ENCODE measurements around the gene IDUA. TPM values are rescaled to one million over a fixed set of nuclear protein-coding genes. Genes with fewer than 3 reads are reported as not detected.
A peak's percentile ranks its signal among the peaks of the same experiment; 100 is the strongest.

Gene IDUA
- total RNA-seq, 1 donor from 2014 or later = 3.4 TPM

- no peak for DNase-seq (ENCODE audit: low spot score)
Observed at GRCh38 chr4:1030559-1030958, 43.7 kb downstream of the IDUA start.

GRCh38 chr4:1031346-1031745, 44.5 kb downstream of the IDUA start:
- no peak for DNase-seq (ENCODE audit: low spot score)

DNA sequence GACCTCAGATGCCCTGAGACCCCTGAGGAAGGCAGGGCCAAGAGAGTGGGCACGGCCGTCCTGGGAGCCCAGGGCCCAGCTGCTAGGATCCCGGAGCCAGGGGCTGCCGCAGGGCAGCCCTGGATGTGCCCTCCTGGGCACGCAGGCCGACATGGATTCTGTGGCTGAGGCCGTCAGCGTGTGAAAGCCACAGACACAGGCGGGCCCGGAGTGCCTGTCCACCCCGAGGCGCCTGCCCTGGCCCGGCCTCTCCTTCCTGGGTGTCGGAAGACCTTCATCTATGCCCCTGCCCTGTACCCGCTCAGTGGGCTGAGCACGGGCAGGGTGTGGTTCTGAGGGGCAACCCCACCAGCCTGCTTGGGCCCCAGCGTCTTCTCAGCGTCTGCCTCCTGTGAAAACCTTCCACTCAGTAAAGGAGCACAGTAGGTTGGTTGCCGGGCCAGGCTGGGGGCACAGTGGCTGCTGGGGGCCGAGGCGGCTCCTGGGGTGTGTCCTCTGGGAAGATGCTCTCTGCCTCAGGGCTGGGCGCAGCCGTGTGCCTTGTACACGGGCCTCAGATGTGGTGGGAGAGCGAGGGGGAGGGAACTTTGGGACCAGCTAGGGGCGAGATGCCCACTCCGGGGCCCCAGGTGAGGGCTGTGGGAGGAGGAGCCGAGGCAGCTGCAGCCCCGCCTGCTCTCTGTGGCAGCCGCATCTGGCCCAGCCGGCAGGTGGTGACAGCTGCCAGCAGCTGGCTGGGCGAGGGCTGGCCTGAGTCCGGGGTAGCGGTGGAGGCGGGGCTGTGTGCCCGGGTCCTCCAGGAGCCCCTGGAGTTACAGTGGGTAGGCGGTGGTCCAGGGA, 45.3 kb downstream of the IDUA start:
- DNase-seq (ENCODE audit: low spot score) = no peak

DNA sequence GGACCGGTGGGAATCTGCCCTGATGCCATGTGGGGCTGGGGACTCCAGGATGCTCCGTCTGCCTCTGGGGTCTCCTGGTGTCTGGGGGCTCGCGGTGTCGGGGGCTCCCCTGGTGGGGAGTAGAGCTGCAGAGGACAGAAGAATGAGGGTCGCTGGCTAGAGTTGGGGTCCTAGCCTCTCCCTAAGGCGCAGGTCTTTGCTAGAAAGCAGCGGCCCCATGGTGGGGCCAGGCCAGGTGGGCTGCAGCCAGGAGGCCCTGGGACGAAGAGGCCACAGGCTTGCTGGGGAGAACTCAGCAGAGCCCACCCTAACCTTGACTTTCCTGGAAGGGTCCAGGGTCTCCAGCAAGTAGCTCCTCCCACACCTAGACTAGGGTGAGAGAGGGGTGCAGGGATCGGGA, 46.0 kb downstream of the IDUA start:
- no peak for DNase-seq (ENCODE audit: low spot score)

DNA sequence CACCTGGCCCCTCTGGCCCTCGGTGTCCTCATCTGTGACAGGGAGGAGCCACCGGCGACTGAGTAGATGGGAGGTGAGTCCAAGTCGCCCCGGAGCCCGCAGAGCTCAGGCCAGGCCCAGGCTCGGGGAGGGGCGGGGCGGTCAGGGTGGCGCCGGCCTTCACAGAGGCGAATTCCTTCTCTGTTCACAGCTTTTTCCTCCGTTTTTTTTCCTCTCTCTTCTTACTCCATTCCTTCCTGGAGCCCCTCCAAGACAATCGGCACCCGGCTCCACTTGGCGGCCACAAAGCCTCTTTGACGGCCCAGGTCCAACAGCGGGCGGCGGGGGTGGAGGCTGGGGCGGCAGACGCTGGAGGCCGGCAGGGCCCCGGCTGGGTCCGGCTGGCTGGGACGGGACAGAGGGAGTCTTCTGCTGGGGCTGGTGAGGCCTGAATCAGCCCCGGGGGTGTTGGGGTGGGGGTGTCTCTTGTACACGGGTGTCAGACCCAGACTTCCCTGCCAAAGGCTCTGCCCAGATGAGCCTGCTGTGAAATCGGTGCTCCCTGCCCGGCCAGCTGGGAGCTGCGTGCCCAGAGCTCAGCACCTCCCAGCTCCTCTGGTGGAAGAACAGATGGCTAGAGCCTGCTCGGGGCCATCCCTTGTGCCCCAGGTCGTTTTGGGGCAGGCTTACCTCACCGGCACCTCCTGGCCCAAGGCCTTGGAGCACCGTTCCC, 47.2 kb downstream of the IDUA start:
- peak; percentile 47 for DNase-seq (ENCODE audit: low spot score)

DNA sequence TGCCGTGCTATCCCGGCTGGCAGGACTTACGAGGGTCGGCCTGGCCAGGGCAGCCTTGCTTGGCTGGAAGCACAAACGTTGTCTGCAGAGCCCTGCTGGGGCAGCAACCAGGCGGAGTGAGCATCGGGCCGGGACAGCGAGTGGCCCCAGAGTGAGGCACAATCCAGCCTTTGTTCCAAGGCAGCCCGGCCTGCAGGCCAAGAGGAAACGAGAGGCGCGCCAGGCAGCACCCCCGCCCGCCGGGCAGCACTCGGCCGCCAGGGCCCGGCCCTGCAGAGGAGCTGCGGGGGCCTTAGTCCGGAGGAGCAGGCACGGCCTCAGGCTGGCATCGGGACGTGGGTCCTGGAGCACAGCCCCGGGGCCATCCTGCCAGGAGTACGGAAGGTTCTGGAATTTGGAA, 48.7 kb downstream of the IDUA start:
- no peak for DNase-seq (ENCODE audit: low spot score)

DNA sequence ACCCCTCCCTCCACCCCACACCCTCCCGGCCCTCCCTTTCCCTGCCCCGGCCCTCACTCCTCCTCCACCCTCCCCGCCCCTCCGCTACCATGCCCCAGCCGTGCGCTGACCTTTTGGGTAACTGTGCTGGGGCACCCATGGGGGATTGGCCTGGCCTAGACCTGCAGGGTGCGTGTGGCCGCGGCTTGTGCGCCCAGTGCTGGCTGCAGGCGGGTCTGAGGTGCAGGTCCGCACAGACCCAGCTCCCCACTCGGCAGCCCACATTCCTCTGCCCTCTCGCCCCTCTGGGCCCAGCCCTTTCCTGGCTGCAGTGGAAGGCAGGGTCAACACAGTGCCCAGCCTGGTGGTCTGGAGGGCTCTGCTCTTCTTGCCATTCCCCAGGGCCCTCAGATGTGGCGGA, 49.3 kb downstream of the IDUA start:
- DNase-seq (ENCODE audit: low spot score) = no peak

- no peak for DNase-seq (ENCODE audit: low spot score)
Observed at GRCh38 chr4:1036976-1037810, 50.3 kb downstream of the IDUA start.

GRCh38 chr4:1038948-1039492, 52.2 kb downstream of the IDUA start:
- DNase-seq (ENCODE audit: low spot score) = no peak

- DNase-seq (ENCODE audit: low spot score) = peak; percentile 69
Observed at GRCh38 chr4:1039493-1040343, 52.9 kb downstream of the IDUA start.

DNA sequence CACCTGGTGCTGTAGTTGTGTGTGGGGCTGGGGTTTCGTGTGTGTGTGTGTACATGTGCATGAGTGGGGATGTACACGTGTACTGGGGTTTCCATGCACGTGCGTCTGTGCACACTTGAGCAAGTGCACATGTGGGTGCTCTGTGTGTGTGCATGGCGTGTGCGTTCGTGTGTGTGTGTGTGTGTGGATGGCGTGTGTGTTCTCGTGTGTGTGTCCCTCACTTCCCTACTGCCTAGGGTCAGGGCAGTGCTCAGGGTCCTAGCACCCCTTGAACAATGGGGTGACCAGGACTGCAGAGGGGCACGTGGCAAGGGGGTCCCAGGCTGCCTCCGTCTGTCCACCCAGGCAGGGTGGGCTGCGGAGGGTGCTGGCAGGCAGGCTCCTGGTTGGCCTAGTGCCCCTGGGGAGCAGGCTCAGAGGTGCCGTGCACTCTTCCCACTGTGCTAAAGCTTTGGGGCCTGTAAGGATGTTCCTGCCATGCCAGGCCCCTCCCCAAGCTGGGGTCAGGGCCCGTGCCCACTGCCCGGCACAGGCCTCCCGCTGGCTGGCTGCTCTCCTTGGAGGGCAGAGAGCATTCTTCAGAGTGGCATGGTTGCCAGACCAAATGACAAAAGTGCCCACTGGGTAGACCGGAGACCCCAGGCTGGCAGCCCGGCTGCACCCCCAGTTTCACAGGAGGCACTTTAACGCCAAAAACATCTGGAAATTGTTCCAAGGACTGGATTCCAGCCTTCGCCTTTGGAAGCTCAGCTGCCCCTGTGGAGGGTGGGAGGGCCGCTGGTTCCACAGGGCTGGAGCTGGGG, 53.7 kb downstream of the IDUA start:
- no peak for DNase-seq (ENCODE audit: low spot score)

- DNase-seq (ENCODE audit: low spot score) = peak; percentile 34
Observed at GRCh38 chr4:1041147-1041935, 54.5 kb downstream of the IDUA start.

DNA sequence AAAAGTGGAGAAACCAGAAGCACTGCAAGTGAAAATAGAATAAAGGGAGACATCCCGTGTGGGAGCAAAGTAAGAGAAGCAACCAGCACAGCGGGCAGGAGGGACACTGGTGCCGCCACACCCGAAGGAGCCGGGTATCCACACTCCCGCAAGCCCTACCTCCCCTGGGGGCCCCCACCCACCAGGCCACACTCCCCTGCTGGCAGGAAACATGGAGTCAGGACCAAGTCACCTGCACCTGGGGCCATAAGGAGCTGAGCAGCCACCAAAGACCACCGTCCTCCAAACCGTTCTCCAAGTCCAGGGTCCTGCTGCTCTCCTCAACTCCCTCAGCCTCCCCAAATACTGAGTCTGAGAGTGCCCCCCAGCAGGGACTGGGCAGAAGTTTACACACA, 55.1 kb downstream of the IDUA start:
- no peak for DNase-seq (ENCODE audit: low spot score)

- no peak for DNase-seq (ENCODE audit: low spot score)
Observed at GRCh38 chr4:1042352-1043055, 55.7 kb downstream of the IDUA start.

DNA sequence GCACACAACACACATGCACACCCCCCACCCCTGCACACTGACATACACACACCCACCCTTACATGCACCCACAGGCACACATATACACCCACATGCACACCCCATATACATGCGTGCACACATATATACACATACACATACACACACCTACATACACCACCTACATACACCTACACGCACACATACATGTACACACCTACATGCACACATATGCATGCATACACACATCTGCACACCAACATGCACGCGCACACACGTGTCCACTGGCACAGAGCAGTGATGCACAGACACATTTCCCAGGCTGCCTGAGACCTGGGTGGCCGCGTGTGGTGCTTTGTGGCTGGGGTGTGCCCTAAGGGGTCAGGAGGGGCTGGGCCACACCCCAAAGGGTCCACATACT, 56.3 kb downstream of the IDUA start:
- no peak for DNase-seq (ENCODE audit: low spot score)

- DNase-seq (ENCODE audit: low spot score) = peak; percentile 95
Observed at GRCh38 chr4:1043651-1044468, 57.0 kb downstream of the IDUA start.

GRCh38 chr4:1044469-1045192, 57.8 kb downstream of the IDUA start:
- no peak for DNase-seq (ENCODE audit: low spot score)
